ENCODE measurements around the gene TMEM132D.
"Not testable (repeated sequence)": the region's sequence is repeated elsewhere in the genome, so short reads cannot be mapped to it uniquely, and the experiment has no call there.

The TMEM132D gene

DNA sequence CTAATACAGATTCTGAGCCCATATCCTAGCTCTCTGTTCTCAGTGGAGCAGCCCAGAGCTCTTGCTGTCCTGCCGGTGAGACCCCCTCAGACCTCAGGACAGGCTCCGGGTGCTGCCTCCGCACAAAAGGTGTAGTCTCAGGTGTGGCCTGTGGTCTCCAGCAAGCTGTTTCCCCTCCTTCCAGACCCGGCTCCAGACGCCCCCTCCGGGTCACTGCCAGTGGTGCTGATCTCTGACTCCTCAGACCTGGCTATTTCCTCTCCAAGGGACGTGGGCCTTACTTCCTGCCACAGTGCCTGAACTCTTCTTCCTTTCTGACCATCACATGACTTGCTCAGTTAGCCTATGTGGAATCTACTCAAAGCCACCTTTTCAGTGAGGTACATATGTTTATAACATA, 713.0 kb downstream of the TMEM132D start:
- TF ChIP-seq, protein P1, sequence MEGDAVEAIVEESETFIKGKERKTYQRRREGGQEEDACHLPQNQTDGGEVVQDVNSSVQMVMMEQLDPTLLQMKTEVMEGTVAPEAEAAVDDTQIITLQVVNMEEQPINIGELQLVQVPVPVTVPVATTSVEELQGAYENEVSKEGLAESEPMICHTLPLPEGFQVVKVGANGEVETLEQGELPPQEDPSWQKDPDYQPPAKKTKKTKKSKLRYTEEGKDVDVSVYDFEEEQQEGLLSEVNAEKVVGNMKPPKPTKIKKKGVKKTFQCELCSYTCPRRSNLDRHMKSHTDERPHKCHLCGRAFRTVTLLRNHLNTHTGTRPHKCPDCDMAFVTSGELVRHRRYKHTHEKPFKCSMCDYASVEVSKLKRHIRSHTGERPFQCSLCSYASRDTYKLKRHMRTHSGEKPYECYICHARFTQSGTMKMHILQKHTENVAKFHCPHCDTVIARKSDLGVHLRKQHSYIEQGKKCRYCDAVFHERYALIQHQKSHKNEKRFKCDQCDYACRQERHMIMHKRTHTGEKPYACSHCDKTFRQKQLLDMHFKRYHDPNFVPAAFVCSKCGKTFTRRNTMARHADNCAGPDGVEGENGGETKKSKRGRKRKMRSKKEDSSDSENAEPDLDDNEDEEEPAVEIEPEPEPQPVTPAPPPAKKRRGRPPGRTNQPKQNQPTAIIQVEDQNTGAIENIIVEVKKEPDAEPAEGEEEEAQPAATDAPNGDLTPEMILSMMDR (conservative IDR thresholded peaks at IDR 0.05; ENCODE audit: control insufficient read depth, insufficient read depth, low read depth, low read length): no peak
- DNase-seq (ENCODE audit: low read depth): no peak
- H3K4me3 ChIP-seq (ENCODE audit: control insufficient read depth, low read depth, low read length): no peak overlapping the region

DNA sequence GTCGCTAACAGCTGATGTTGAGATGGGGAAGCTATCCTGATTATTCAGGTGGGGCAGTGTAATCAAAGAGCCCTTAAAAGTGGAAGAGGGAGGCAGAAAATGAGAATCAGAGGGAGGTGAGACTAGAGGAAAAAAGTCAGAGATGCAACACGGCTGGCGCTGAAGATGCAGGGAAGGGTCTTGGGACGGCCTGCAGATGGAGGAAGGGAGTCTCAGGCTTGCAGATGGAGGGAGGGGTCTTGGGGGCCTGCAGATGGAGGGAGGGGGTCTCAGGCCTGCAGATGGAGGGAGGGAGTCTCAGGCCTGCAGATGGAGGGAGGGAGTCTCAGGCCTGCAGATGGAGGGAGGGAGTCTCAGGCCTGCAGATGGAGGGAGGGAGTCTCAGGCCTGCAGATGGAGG, 713.9 kb downstream of the TMEM132D start:
- DNase-seq (ENCODE audit: low read depth); H3K4me3 ChIP-seq (ENCODE audit: control insufficient read depth, low read depth, low read length): not testable (repeated sequence)

DNA sequence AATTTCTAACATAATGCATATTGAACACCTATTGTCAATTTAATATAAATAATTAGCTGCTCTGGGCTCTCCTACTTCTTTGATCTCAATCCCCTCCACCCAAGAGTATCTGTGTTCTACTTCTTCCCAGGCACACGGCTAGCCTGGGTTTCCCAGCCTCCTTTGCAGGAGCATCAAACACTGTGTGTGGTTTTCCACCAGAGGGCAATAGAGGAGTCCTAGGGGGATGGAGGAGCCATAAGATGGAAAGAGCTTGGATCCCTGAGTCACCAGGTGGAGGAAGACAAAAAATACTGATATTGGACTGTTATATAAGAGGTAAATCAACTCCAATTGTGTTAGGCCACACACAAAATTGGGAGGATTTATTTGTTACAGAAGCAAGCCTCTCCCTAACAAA, 716.9 kb downstream of the TMEM132D start:
- DNase-seq (ENCODE audit: low read depth): no peak
- TF ChIP-seq, protein P1 (conservative IDR thresholded peaks at IDR 0.05; ENCODE audit: control insufficient read depth, insufficient read depth, low read depth, low read length): no peak
- no peak overlapping the region for H3K4me3 ChIP-seq (ENCODE audit: control insufficient read depth, low read depth, low read length)

DNA sequence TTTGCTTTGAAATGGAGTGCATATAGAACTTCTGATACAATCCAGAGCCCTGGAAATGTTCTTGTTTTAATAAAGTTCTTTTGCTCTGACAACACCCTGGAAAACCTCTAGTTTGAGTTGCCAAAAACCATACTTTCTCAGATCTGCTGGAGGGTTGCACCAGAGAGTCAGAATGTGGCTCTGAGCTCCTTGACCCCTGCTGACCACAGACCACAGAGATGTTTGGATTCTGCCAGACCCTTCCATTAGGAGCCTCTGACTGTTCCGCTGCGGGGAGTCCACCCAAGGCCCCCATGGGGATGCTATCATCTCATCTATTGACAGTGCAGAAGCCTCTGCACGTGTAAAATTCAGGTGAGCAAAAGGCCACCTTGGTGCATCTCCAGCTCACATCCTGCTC, 718.0 kb downstream of the TMEM132D start:
- DNase-seq (ENCODE audit: low read depth): no peak

DNA sequence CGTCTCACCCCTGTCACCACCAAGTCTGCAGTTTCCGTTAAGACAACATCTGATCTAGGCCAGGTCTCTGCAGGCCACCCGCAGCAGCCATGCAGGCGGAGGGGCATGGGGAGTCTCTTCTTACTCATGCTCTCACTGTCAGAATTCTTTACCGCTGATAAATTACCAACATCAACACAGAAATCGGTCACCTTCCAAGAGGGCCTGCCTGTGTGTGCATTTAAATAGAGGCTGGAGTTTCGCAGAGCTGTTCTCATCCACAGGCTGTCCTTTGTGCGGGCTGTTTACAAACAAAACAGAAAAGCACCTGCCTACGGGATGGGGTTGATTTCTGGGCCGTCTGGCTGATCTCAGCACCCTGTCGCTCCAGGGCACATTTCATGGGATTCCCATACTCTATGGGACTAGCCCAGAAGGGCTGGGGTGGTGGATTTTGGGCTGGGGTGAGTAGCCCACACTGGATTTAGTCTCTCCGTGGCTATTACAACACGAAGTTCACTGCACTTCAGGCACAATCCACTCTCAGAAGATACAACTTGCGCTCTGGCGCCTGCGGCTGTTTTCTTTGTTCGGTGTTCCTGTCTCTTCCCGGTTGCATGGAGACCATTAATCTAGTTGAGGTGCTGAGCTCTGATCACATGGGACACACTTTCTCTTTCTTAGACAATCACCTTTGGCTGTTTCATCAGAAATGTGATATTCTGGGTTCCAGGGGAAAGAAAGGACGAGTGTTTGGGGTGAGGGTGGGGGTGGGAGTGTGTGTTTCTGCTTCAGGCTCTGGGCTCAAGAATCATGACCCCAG, 719.5 kb downstream of the TMEM132D start:
- no peak for DNase-seq (ENCODE audit: low read depth)
- no peak overlapping the region for H3K4me3 ChIP-seq (ENCODE audit: control insufficient read depth, low read depth, low read length)
- TF ChIP-seq, protein P1 (conservative IDR thresholded peaks at IDR 0.05; ENCODE audit: control insufficient read depth, insufficient read depth, low read depth, low read length): no peak

More for the DNA sequence above, 718.0 kb downstream of the TMEM132D start:
- TF ChIP-seq, protein P1 (conservative IDR thresholded peaks at IDR 0.05; ENCODE audit: control insufficient read depth, insufficient read depth, low read depth, low read length): no peak
- no peak overlapping the region for H3K4me3 ChIP-seq (ENCODE audit: control insufficient read depth, low read depth, low read length)

DNA sequence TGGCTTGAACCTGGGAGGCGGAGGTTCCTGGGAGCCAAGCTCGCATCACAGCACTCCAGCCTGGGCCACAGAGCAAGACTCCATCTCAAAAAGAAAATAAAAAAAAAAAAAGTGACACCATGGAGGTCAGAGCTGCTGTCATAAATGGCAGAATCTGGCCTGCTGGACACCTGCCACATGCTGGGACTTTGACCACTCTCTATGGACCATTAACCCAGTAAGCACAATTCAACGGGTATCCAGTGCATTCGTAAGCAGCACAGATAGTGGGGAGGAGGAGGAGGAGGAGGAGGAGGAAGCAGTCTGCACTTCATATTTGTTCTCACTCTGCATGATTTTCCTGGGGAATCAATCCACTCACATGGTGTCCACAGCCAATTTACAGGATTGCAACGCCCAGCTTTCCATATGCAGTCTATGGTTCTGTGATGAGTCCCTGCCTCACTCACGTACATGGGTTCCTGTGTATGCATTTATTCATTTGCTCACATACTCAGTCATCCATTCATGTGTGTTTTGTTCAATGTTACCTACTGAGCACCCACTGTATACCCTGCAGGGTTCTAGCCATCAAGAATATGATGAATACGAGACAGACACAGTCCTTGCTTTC, 723.8 kb downstream of the TMEM132D start:
- H3K4me3 ChIP-seq (ENCODE audit: control insufficient read depth, low read depth, low read length): no peak overlapping the region
- TF ChIP-seq, protein P1 (conservative IDR thresholded peaks at IDR 0.05; ENCODE audit: control insufficient read depth, insufficient read depth, low read depth, low read length): no peak
- DNase-seq (ENCODE audit: low read depth): no peak

DNA sequence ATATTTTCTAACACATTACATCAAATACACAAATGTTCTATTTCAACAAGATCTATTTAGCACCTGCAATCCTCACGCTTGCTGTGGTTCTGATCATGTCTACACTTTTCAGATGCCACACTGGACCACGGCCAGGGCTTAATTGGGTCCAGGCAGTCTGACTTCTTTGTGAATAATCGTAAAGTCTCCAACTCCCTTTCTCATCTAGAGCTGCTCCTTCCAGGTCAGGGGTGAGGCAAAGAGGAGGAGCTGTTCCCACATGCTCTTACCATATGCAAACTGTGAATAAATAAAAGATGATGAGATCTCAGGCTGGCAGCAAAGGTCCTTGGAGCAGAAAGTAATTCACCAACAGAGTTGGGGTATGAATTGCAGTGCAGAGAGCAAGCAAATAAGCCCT, 733.9 kb downstream of the TMEM132D start:
- no peak overlapping the region for H3K4me3 ChIP-seq (ENCODE audit: control insufficient read depth, low read depth, low read length)
- no peak for DNase-seq (ENCODE audit: low read depth)
- TF ChIP-seq, protein P1 (conservative IDR thresholded peaks at IDR 0.05; ENCODE audit: control insufficient read depth, insufficient read depth, low read depth, low read length): no peak

All from fibroblast of mammary gland (primary cell).